Panc1 (cell line): Measurements from ENCODE around the gene ROBO2. TPM values are rescaled to one million over a fixed set of nuclear protein-coding genes. Genes with fewer than 3 reads are reported as not detected.

Experiments used
- ATAC-seq: fragments of 200-7000 bp; cut with Tn5 transposase; 2 replicates; pipeline ENCODE4 v1.9.1; 2020; ENCODE audit warnings: mild to moderate bottlenecking, moderate library complexity
- BruUV-seq: library from RNA; stranded (reverse); fragments of 400-500 nt; replicated peaks from 2 replicates; lab custom pipeline; 2021; lab: Mats Ljungman, UMichigan
- CTCF ChIA-PET: fragments of 300-600 bp; sonication (Branson Sonifier 250); formaldehyde crosslinking; loops from one replicate; lab custom pipeline; 2022; ENCODE audit warnings: antibody characterized with exemption; lab: Charles Lee
- POLR2A ChIA-PET: fragments of 300-600 bp; sonication (Branson Sonifier 250); formaldehyde crosslinking; loops from one replicate; lab custom pipeline; 2022; ENCODE audit warnings: antibody characterized with exemption; lab: Charles Lee
- DNase-seq: peaks from one replicate; pipeline ENCODE4 v3.0.0-alpha.2; 2010; ENCODE audit warnings: low read depth, low spot score
- H3K27ac ChIP-seq: 2 replicates; pipeline ENCODE4 v1.5.1; 2011; ENCODE audit warnings: mild to moderate bottlenecking, low read length, inconsistent platforms
- H3K27me3 ChIP-seq: fragments of 200-500 bp; sonication (Bioruptor generic); 2 replicates; pipeline ENCODE4 v1.6.0; 2014; ENCODE audit warnings: low read length, inconsistent platforms; ENCODE audit not compliant: control insufficient read depth, insufficient read depth
- H3K36me3 ChIP-seq: fragments of 200-500 bp; sonication (Bioruptor generic); 2 replicates; pipeline ENCODE4 v1.5.1; 2014; ENCODE audit warnings: inconsistent platforms, mild to moderate bottlenecking, low read length, moderate library complexity; ENCODE audit not compliant: control insufficient read depth, insufficient read depth
- H3K4me1 ChIP-seq: 2 replicates; pipeline ENCODE4 v1.5.1; 2011; ENCODE audit warnings: inconsistent platforms, mild to moderate bottlenecking, low read length, moderate library complexity; ENCODE audit not compliant: control insufficient read depth, insufficient read depth
- H3K4me3 ChIP-seq, 2 experiments: 2 replicates each; pipeline ENCODE4 v1.5.1; 2011 to 2012; ENCODE audit warnings: low read depth in 2 of 2, low read length in 2 of 2, mild to moderate bottlenecking in 2 of 2, inconsistent platforms in 1 of 2, moderate library complexity in 1 of 2
- H3K9me3 ChIP-seq: fragments of 200-500 bp; sonication (Bioruptor generic); 2 replicates; pipeline ENCODE4 v1.5.1; 2014; ENCODE audit warnings: low read depth, mild to moderate bottlenecking, inconsistent platforms, low read length, moderate library complexity; ENCODE audit not compliant: control insufficient read depth, insufficient read depth
- POLR2AphosphoS5 ChIP-seq: IDR thresholded peaks from 2 replicates; pipeline ENCODE4 v1.6.1; 2012; ENCODE audit warnings: mild to moderate bottlenecking, low read depth, low read length, moderate library complexity
- SIN3A ChIP-seq: IDR thresholded peaks from 2 replicates; pipeline ENCODE4 v1.6.1; 2012; ENCODE audit warnings: low read depth, mild to moderate bottlenecking, low read length, moderate library complexity, borderline replicate concordance; ENCODE audit not compliant: insufficient read depth
- TCF7L2 ChIP-seq: IDR thresholded peaks from 2 replicates; pipeline ENCODE4 v1.6.1; 2011; ENCODE audit warnings: mild to moderate bottlenecking, low read depth, low read length, inconsistent platforms
- in situ Hi-C: cut with HindIII; loops from 2 replicates; pipeline ENCODE4 v1.10.0; 2016; ENCODE audit warnings: low sequenced_read_pairs, low pct_unique_long_range_greater_than_20kb
- intact Hi-C: fragments of 100-400 bp; cut with micrococcal nuclease; formaldehyde crosslinking; loops from one replicate; pipeline ENCODE4 v1.10.0; 2022; ENCODE audit not compliant: unreplicated experiment
- total RNA-seq: library from RNA; stranded (reverse); gene quantifications from one replicate; pipeline ENCODE4 v1.2.1, GENCODE V29; 2021; ENCODE audit not compliant: unreplicated experiment
- TF ChIP-seq, protein P1 (sequence below), 2 experiments: IDR thresholded peaks; 2 replicates each; pipeline ENCODE4 v1.6.1; 2011 to 2012; ENCODE audit warnings: low read depth in 2 of 2, control low read depth in 1 of 2, low read length in 1 of 2, mild to moderate bottlenecking in 1 of 2, moderate library complexity in 1 of 2; ENCODE audit not compliant: insufficient read depth in 1 of 2
- TF ChIP-seq, protein P2 (sequence below): fragments of 450-650 bp; IDR thresholded peaks from 2 replicates; pipeline ENCODE4 v1.5.1; 2017; ENCODE audit warnings: mild to moderate bottlenecking

ROBO2 gene
- total RNA-seq, 1 experiment from 2014 or later = 1.3 TPM

DNA sequence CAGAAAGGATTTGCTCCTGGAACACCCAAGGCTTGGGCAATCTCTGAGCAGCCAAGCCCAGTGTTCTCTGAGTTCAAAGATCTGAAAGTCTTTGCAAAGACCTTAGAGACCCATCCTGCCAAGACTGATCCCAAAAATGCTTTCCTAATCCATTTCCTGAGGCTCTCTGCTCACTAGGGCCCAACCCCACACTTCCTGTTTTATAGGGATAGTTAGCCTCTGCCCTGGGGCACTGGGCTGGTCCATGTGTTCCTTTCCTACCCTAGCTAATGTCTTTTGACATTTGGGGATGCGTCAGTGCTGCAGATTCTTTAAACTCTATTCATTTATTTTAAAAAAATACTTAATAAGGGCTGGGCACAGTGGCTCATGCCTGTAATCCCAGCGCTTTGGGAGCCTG, 372.7 kb downstream of the ROBO2 start:
- no peaks in the 10 kb centered on the region for H3K36me3 ChIP-seq
- TF ChIP-seq POLR2AphosphoS5 = no peak
- in situ Hi-C loops (no loop called here), intact Hi-C loops (no loop called here)
- no peaks in the 10 kb centered on the region for H3K27me3 ChIP-seq
- DNase-seq = no peak
- no peak overlapping the region for H3K27ac ChIP-seq
- no TSS peak for BruUV-seq
- no peak overlapping the region for H3K4me3 ChIP-seq
- ChIA-PET POLR2A (no interaction called here), CTCF (no interaction called here)
- ATAC-seq = no peak
- no peaks in the 10 kb centered on the region for H3K9me3 ChIP-seq
- no peaks in the 10 kb centered on the region for H3K4me1 ChIP-seq

DNA sequence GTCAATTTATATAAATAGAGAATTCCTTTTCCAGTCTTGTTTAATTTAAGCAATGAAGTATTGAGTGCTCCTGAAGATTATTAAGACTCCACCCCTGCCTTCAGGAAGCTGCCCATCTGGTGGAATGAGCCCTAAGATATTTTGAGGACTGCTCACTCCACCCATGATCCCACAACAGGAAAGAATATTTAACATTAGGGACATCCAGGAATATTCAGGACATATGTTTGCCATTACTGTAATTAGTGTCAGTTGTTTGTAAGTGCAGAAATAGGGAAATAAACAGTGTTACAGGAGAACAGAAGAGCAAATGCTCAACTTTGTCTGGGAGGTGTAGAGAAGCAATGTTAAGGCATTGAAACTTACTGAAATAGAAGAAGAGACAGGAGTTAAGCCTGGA, 375.0 kb downstream of the ROBO2 start:
- H3K27me3 ChIP-seq = no peaks in the 10 kb centered on the region
- intact Hi-C loops (no loop called here), in situ Hi-C loops (no loop called here)
- DNase-seq (no peak), ATAC-seq (no peak)
- no peak overlapping the region for H3K4me3 ChIP-seq
- TF ChIP-seq SIN3A (no peak), POLR2AphosphoS5 (no peak), TCF7L2 (no peak)
- TF ChIP-seq, protein P1, sequence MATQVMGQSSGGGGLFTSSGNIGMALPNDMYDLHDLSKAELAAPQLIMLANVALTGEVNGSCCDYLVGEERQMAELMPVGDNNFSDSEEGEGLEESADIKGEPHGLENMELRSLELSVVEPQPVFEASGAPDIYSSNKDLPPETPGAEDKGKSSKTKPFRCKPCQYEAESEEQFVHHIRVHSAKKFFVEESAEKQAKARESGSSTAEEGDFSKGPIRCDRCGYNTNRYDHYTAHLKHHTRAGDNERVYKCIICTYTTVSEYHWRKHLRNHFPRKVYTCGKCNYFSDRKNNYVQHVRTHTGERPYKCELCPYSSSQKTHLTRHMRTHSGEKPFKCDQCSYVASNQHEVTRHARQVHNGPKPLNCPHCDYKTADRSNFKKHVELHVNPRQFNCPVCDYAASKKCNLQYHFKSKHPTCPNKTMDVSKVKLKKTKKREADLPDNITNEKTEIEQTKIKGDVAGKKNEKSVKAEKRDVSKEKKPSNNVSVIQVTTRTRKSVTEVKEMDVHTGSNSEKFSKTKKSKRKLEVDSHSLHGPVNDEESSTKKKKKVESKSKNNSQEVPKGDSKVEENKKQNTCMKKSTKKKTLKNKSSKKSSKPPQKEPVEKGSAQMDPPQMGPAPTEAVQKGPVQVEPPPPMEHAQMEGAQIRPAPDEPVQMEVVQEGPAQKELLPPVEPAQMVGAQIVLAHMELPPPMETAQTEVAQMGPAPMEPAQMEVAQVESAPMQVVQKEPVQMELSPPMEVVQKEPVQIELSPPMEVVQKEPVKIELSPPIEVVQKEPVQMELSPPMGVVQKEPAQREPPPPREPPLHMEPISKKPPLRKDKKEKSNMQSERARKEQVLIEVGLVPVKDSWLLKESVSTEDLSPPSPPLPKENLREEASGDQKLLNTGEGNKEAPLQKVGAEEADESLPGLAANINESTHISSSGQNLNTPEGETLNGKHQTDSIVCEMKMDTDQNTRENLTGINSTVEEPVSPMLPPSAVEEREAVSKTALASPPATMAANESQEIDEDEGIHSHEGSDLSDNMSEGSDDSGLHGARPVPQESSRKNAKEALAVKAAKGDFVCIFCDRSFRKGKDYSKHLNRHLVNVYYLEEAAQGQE (IDR thresholded peaks at IDR 0.05; ENCODE audit: insufficient read depth in 1 of 2, low read depth in 2 of 2, low read length in 1 of 2) = no peak
- TF ChIP-seq, protein P2, sequence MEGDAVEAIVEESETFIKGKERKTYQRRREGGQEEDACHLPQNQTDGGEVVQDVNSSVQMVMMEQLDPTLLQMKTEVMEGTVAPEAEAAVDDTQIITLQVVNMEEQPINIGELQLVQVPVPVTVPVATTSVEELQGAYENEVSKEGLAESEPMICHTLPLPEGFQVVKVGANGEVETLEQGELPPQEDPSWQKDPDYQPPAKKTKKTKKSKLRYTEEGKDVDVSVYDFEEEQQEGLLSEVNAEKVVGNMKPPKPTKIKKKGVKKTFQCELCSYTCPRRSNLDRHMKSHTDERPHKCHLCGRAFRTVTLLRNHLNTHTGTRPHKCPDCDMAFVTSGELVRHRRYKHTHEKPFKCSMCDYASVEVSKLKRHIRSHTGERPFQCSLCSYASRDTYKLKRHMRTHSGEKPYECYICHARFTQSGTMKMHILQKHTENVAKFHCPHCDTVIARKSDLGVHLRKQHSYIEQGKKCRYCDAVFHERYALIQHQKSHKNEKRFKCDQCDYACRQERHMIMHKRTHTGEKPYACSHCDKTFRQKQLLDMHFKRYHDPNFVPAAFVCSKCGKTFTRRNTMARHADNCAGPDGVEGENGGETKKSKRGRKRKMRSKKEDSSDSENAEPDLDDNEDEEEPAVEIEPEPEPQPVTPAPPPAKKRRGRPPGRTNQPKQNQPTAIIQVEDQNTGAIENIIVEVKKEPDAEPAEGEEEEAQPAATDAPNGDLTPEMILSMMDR = no peak
- ChIA-PET POLR2A (no interaction called here), CTCF (no interaction called here)
- H3K27ac ChIP-seq = no peak overlapping the region
- no peaks in the 10 kb centered on the region for H3K4me1 ChIP-seq
- H3K9me3 ChIP-seq = no peaks in the 10 kb centered on the region
- no TSS peak for BruUV-seq
- H3K36me3 ChIP-seq = no peaks in the 10 kb centered on the region

DNA sequence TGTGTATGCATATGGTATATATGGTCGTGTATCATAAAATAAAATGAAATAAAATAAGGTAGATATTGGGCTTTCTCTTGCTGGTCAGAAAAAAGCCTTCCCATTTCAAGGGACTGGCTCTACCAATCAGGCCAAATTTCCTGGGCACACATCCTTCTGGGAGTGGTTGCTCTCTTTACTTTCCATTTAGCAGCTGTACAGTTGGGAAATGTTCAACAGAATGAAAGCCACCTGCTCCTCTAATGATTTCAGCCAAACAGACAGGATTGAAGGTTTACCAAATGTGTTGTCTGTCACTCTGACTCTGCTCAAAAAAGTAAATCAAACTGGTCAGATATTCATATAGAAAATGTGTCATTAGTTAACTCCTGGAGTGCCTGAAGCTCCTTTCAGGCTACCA, 380.4 kb downstream of the ROBO2 start:
- intact Hi-C loops = no loop called here
- no peaks in the 10 kb centered on the region for H3K9me3 ChIP-seq
- H3K36me3 ChIP-seq = no peaks in the 10 kb centered on the region
- no peak overlapping the region for H3K27ac ChIP-seq
- ATAC-seq (no peak), DNase-seq (no peak)
- POLR2A ChIA-PET = no interaction called here
- H3K4me1 ChIP-seq = no peaks in the 10 kb centered on the region
- no TSS peak for BruUV-seq
- H3K27me3 ChIP-seq = no peaks in the 10 kb centered on the region
- CTCF ChIA-PET = no interaction called here
- no peak overlapping the region for H3K4me3 ChIP-seq
- TF ChIP-seq, protein P1 (IDR thresholded peaks at IDR 0.05; ENCODE audit: insufficient read depth in 1 of 2, low read depth in 2 of 2, low read length in 1 of 2) = no peak
- no peak for TF ChIP-seq POLR2AphosphoS5
- no peak for TF ChIP-seq TCF7L2
- TF ChIP-seq, protein P2 = no peak
- no peak for TF ChIP-seq SIN3A
- in situ Hi-C loops = no loop called here
